Hepatocyte (in vitro differentiated cells): Measurements from ENCODE around the gene CAPZB.

Experiments used
- EZH2phosphoT487 ChIP-seq: fragments of 200-600 bp; sonication (generic); IDR thresholded peaks from one replicate; pipeline ENCODE4 v1.6.1; 2018; ENCODE audit warnings: antibody characterized with exemption, mild to moderate bottlenecking, low read depth, moderate library complexity; ENCODE audit not compliant: unreplicated experiment, severe bottlenecking
- TF ChIP-seq, protein P1 (sequence below): fragments of 200-600 bp; sonication (generic); IDR thresholded peaks from 2 replicates; pipeline ENCODE4 v1.5.1; 2016; ENCODE audit warnings: antibody characterized with exemption, mild to moderate bottlenecking; ENCODE audit not compliant: poor library complexity

GRCh38 chr1:19368050-19368449 lies 117.3 kb downstream of the CAPZB start:
- TF ChIP-seq, protein P1, sequence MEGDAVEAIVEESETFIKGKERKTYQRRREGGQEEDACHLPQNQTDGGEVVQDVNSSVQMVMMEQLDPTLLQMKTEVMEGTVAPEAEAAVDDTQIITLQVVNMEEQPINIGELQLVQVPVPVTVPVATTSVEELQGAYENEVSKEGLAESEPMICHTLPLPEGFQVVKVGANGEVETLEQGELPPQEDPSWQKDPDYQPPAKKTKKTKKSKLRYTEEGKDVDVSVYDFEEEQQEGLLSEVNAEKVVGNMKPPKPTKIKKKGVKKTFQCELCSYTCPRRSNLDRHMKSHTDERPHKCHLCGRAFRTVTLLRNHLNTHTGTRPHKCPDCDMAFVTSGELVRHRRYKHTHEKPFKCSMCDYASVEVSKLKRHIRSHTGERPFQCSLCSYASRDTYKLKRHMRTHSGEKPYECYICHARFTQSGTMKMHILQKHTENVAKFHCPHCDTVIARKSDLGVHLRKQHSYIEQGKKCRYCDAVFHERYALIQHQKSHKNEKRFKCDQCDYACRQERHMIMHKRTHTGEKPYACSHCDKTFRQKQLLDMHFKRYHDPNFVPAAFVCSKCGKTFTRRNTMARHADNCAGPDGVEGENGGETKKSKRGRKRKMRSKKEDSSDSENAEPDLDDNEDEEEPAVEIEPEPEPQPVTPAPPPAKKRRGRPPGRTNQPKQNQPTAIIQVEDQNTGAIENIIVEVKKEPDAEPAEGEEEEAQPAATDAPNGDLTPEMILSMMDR, result no peak
- no peak for TF ChIP-seq EZH2phosphoT487
